HCT116 (cell line): ENCODE results near the gene PCBP3.

Source experiments
- CTCF ChIP-seq, 3 experiments: fragments of 200-600 bp in 1 of 3; sonication (generic) in 1 of 3; IDR thresholded peaks in 2 of 3; conservative IDR thresholded peaks in 1 of 3; 2 replicates each; pipeline ENCODE4 v1.5.1; 2012 to 2017; ENCODE audit warnings: low read depth in 2 of 3, low read length in 2 of 3, antibody characterized with exemption in 1 of 3, borderline replicate concordance in 1 of 3, control low read depth in 1 of 3, mild to moderate bottlenecking in 1 of 3, mixed read lengths in 1 of 3, mixed run types in 1 of 3, moderate library complexity in 1 of 3; ENCODE audit not compliant: insufficient read depth in 1 of 3
- EZH2 ChIP-seq: fragments of 200-600 bp; sonication (generic); IDR thresholded peaks from 2 replicates; pipeline ENCODE4 v1.6.1; 2017; ENCODE audit warnings: antibody characterized with exemption, mixed run types
- FOSL1 ChIP-seq: IDR thresholded peaks from 2 replicates; pipeline ENCODE4 v1.6.1; 2012; ENCODE audit warnings: low read depth
- JUND ChIP-seq: IDR thresholded peaks from 2 replicates; pipeline ENCODE4 v1.6.1; 2012
- POLR2A ChIP-seq: IDR thresholded peaks from 2 replicates; pipeline ENCODE4 v1.7.0; 2011; ENCODE audit warnings: borderline replicate concordance; ENCODE audit not compliant: insufficient read depth, insufficient read length; ENCODE audit errors: extremely low read depth
- POLR2AphosphoS5 ChIP-seq: IDR thresholded peaks from 2 replicates; pipeline ENCODE4 v1.6.1; 2011; ENCODE audit warnings: mild to moderate bottlenecking, low read depth, low read length, moderate library complexity
- SIN3A ChIP-seq: IDR thresholded peaks from 2 replicates; pipeline ENCODE4 v1.6.1; 2012; ENCODE audit warnings: low read depth
- SP1 ChIP-seq: IDR thresholded peaks from 2 replicates; pipeline ENCODE4 v1.6.1; 2012; ENCODE audit warnings: low read depth
- TCF7L2 ChIP-seq: IDR thresholded peaks from 2 replicates; pipeline ENCODE4 v1.7.0; 2011; ENCODE audit warnings: borderline replicate concordance, inconsistent platforms; ENCODE audit not compliant: insufficient read depth, insufficient read length; ENCODE audit errors: extremely low read depth
- ZNF274 ChIP-seq: fragments of 200-500 bp; sonication (Bioruptor generic); IDR thresholded peaks from 2 replicates; pipeline ENCODE4 v1.6.1; 2014; ENCODE audit warnings: mild to moderate bottlenecking, low read depth, low read length, inconsistent platforms
- TF ChIP-seq, protein P1 (sequence below): IDR thresholded peaks from 2 replicates; pipeline ENCODE4 v1.6.1; 2012
- TF ChIP-seq, protein P2 (sequence below): IDR thresholded peaks from 2 replicates; pipeline ENCODE4 v1.6.1; 2011; ENCODE audit warnings: mild to moderate bottlenecking, low read length, moderate library complexity; ENCODE audit not compliant: insufficient replicate concordance; ENCODE audit errors: extremely low read depth

GRCh38 chr21:45801989-45802388 is 158.5 kb downstream of the PCBP3 start:
- TF ChIP-seq POLR2A (no peak), CTCF (IDR thresholded peaks at IDR 0.05 in 2 of 3, conservative IDR thresholded peaks at IDR 0.05 in 1 of 3; ENCODE audit: borderline replicate concordance in 1 of 3, insufficient read depth in 1 of 3, low read depth in 2 of 3, low read length in 2 of 3) (no peak), ZNF274 (no peak), FOSL1 (no peak), SP1 (no peak), POLR2AphosphoS5 (no peak), TCF7L2 (no peak), EZH2 (no peak), SIN3A (no peak), JUND (no peak)
- TF ChIP-seq, protein P1, sequence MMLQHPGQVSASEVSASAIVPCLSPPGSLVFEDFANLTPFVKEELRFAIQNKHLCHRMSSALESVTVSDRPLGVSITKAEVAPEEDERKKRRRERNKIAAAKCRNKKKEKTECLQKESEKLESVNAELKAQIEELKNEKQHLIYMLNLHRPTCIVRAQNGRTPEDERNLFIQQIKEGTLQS = no peak
- TF ChIP-seq, protein P2, sequence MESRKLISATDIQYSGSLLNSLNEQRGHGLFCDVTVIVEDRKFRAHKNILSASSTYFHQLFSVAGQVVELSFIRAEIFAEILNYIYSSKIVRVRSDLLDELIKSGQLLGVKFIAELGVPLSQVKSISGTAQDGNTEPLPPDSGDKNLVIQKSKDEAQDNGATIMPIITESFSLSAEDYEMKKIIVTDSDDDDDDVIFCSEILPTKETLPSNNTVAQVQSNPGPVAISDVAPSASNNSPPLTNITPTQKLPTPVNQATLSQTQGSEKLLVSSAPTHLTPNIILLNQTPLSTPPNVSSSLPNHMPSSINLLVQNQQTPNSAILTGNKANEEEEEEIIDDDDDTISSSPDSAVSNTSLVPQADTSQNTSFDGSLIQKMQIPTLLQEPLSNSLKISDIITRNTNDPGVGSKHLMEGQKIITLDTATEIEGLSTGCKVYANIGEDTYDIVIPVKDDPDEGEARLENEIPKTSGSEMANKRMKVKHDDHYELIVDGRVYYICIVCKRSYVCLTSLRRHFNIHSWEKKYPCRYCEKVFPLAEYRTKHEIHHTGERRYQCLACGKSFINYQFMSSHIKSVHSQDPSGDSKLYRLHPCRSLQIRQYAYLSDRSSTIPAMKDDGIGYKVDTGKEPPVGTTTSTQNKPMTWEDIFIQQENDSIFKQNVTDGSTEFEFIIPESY = no peak
